ENCODE results near the gene RPH3AL. TPM values are rescaled to one million over a fixed set of nuclear protein-coding genes. Genes with fewer than 3 reads are reported as not detected.
"Not testable (repeated sequence)": the region's sequence is repeated elsewhere in the genome, so short reads cannot be mapped to it uniquely, and the experiment has no call there.

Gene RPH3AL
- total and polyA plus RNA-seq, 7 donors = 3.7 to 18.5 (median 9.7) TPM

GRCh38 chr17:205148-205669, 147.4 kb downstream of the RPH3AL start:
- WGBS, 3 donors = 19 to 27% (median 23%) methylated on average over 8 to 10 of the region's 10 CpGs
- ATAC-seq (no peak), DNase-seq (peak in 1 of 2 donors; percentile 45)
- intact Hi-C loops (cut with DNase I) = no loop called here
- TF ChIP-seq CTCF (IDR thresholded peaks at IDR 0.05) = no peak
- H3K27ac ChIP-seq = no peak overlapping the region
- no peaks in the 10 kb centered on the region for H3K9me3 ChIP-seq
- no peaks in the 10 kb centered on the region for H3K36me3 ChIP-seq (ENCODE audit: insufficient read depth in 1 of 2, low read depth in 1 of 2)
- H3K4me3 ChIP-seq = no peak overlapping the region
- peaks cover 0 to 7% (median 4%) of the 10 kb centered on the region in 3 donors for H3K27me3 ChIP-seq (ENCODE audit: insufficient read depth in 3 of 3, low read length in 2 of 3)
- no peaks in the 10 kb centered on the region for H3K4me1 ChIP-seq

- DNase-seq = no peak
- intact Hi-C loops (cut with DNase I) = no loop called here
- TF ChIP-seq CTCF (IDR thresholded peaks at IDR 0.05) = no peak
- H3K27ac ChIP-seq = no peak overlapping the region
- H3K9me3 ChIP-seq = no peaks in the 10 kb centered on the region
- no peaks in the 10 kb centered on the region for H3K36me3 ChIP-seq (ENCODE audit: insufficient read depth in 1 of 2, low read depth in 1 of 2)
- H3K4me1 ChIP-seq = no peaks in the 10 kb centered on the region
- peaks cover 0 to 13% (median 4%) of the 10 kb centered on the region in 3 donors for H3K27me3 ChIP-seq (ENCODE audit: insufficient read depth in 3 of 3, low read length in 2 of 3)
- no peak overlapping the region for H3K4me3 ChIP-seq
- ATAC-seq = no peak
- WGBS, 3 donors = 40 to 47% (median 42%) methylated on average over 11 of the region's 11 CpGs
Observed at GRCh38 chr17:204427-205147, 148.0 kb downstream of the RPH3AL start.

GRCh38 chr17:202501-202951, 150.1 kb downstream of the RPH3AL start:
- Histone ChIP-seq H3K4me1 (no peaks in the 10 kb centered on the region), H3K36me3 (ENCODE audit: insufficient read depth in 1 of 2, low read depth in 1 of 2) (no peaks in the 10 kb centered on the region), H3K4me3 (no peak overlapping the region), H3K27ac (no peak overlapping the region), H3K9me3 (no peaks in the 10 kb centered on the region), H3K27me3 (ENCODE audit: insufficient read depth in 3 of 3, low read length in 2 of 3) (peaks cover 0 to 25% (median 8%) of the 10 kb centered on the region in 3 donors)
- no peak for TF ChIP-seq CTCF (IDR thresholded peaks at IDR 0.05)
- ATAC-seq (no peak), DNase-seq (peak in 1 of 2 donors; percentile 38)
- intact Hi-C loops (cut with DNase I) = no loop called here
- 72 to 75% (median 73%) methylated on average over 23 of the region's 23 CpGs for WGBS, 3 donors

- H3K27me3 ChIP-seq (ENCODE audit: insufficient read depth in 3 of 3, low read length in 2 of 3) = peaks cover 0 to 33% (median 8%) of the 10 kb centered on the region in 3 donors
- H3K9me3 ChIP-seq; H3K4me1 ChIP-seq; intact Hi-C loops (cut with DNase I); H3K27ac ChIP-seq; H3K36me3 ChIP-seq (ENCODE audit: insufficient read depth in 1 of 2, low read depth in 1 of 2); H3K4me3 ChIP-seq; DNase-seq; ATAC-seq: not testable (repeated sequence)
- WGBS, 3 donors = 53 to 60% (median 60%) methylated on average over 10 of the region's 13 CpGs
Observed at GRCh38 chr17:201736-202135, 150.9 kb downstream of the RPH3AL start.

GRCh38 chr17:201257-201656, 151.3 kb downstream of the RPH3AL start:
- WGBS, 3 donors = 72 to 82% (median 75%) methylated on average over 12 to 14 of the region's 16 CpGs
- intact Hi-C loops (cut with DNase I); H3K4me3 ChIP-seq; H3K36me3 ChIP-seq (ENCODE audit: insufficient read depth in 1 of 2, low read depth in 1 of 2); ATAC-seq; H3K9me3 ChIP-seq; H3K27ac ChIP-seq; H3K4me1 ChIP-seq: not testable (repeated sequence)
- H3K27me3 ChIP-seq (ENCODE audit: insufficient read depth in 3 of 3, low read length in 2 of 3) = peaks cover 0 to 37% (median 8%) of the 10 kb centered on the region in 3 donors
- DNase-seq = peak in 1 of 2 donors; percentile 10

Measured in psoas muscle (tissue), 8 donors.